NCI-H748 (cell line): ENCODE measurements around the gene ASPSCR1.

ENCODE experiments used
- DNase-seq: peaks from one replicate; lab custom pipeline; 2025; ENCODE audit not compliant: unreplicated experiment; lab: John Stamatoyannopoulos, UW

ASPSCR1 gene, protein sequence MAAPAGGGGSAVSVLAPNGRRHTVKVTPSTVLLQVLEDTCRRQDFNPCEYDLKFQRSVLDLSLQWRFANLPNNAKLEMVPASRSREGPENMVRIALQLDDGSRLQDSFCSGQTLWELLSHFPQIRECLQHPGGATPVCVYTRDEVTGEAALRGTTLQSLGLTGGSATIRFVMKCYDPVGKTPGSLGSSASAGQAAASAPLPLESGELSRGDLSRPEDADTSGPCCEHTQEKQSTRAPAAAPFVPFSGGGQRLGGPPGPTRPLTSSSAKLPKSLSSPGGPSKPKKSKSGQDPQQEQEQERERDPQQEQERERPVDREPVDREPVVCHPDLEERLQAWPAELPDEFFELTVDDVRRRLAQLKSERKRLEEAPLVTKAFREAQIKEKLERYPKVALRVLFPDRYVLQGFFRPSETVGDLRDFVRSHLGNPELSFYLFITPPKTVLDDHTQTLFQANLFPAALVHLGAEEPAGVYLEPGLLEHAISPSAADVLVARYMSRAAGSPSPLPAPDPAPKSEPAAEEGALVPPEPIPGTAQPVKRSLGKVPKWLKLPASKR

DNA sequence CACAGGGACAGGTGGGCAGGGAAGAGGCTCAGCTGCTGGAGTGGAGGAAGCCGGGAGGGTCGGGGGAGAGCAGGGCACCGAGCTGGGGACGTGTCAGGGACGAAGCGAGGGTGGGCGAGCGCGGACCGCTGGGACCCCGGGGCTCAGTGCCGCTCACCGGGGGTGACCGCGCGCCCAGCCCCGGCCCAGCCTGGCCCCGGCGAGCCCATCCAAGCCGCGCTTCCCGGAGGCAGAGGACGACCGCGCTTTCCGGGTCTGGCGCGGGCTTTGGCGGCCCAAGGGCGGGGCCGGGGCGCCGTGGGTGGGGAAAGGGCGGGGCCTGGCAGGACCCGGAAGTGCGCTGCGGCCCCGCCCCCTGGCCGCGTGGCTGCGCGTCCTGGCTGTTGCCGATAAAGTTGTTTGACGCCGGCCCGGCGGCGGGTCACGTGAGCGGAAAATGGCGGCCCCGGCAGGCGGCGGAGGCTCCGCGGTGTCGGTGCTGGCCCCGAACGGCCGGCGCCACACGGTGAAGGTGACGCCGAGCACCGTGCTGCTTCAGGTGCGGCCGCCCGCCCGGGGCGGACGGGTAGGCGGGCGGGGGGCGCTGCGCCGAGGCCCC is at the start of gene ASPSCR1:
Gene ASPSCR1, plus strand, starts transcription at position 419 of the 598 bp plus-strand sequence. Its CDS starts 18 bp downstream, at position 437.
- peak; percentile 90 for DNase-seq

DNA sequence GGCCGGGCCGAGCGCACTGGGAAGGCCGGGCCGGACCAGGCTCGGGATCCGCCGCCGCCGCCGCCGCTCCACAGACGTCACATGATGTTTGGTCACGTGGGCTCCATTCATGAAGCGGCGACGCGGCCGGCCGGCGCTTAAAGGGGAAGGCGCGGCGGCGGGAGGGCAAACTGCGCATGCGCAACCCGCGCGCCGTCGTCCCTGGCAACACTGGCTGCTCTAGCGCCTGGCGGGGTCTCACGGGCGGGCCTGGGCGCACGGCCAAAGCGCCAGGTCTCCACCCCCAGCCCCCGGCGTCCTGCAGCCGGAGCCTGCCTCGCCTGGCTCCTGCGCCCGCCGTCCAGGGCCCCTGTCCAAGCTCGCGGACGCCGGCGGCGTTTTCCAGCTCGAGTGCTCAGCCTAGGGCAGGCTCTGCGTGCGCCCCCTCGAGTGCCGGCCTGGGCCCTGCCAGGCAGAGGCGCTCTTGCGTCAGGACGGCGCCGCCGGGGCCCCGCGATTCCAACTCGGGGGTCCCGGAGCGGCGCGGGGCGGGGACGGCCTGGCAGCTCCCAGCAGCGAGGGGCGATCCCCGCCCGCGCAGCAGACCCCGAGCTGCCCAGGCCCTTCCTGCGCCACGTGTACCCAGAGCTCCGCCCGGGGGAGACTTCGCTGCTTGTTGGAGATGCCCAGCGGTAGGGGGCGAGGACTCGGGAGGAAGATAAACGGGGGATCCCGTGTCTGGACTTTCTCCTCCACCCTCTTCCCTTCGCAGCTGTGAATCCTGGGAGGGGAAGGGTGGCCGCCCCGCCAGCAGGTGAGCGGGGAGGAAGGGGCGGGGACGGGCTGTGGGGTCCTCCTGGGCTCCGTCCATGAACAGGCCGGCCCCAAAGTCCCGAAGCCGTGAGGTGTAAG is 49.5 kb upstream of the ASPSCR1 start, which contains the start of gene MAFG:
Gene MAFG, minus strand, starts transcription at position 83 of the 891 bp plus-strand sequence. CDS start 4,550 bp downstream, outside the sequence.
- DNase-seq, result peak; percentile 96

DNA sequence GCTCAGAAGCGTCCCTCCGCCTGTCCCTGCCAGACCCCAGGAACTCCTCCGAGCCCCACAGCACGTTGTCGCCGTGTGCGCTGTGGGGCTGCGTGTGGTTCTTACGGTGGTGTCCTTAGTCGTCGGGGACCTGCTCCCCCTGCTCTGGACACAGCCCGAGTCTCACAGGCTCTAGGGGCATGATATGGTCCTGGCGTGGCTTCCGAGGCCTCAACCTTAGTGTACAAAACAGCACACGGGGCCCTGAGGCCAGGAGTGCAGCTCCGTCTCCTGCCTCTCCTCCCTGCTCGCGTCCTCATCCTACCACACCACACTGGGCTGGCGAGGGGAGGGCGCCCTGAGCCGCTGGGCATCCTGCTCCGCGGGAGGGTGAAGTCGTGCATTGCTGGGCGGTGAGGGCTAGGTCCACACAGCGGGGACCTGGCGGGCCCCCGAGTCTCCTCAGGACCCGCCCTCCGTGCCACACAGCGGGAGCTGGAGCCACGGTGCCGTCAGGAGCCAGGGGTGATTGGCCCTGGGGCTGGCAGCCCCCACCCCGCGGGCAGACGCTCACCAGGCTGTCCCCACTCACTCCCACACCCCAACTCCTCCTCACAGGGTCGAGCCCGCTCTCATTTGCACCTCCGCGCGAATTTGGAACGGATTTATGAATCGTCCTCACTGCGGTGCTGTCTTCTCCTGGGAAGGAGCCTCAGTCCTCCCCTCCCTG is 48.7 kb upstream of the ASPSCR1 start:
- DNase-seq, result peak; percentile 56

DNA sequence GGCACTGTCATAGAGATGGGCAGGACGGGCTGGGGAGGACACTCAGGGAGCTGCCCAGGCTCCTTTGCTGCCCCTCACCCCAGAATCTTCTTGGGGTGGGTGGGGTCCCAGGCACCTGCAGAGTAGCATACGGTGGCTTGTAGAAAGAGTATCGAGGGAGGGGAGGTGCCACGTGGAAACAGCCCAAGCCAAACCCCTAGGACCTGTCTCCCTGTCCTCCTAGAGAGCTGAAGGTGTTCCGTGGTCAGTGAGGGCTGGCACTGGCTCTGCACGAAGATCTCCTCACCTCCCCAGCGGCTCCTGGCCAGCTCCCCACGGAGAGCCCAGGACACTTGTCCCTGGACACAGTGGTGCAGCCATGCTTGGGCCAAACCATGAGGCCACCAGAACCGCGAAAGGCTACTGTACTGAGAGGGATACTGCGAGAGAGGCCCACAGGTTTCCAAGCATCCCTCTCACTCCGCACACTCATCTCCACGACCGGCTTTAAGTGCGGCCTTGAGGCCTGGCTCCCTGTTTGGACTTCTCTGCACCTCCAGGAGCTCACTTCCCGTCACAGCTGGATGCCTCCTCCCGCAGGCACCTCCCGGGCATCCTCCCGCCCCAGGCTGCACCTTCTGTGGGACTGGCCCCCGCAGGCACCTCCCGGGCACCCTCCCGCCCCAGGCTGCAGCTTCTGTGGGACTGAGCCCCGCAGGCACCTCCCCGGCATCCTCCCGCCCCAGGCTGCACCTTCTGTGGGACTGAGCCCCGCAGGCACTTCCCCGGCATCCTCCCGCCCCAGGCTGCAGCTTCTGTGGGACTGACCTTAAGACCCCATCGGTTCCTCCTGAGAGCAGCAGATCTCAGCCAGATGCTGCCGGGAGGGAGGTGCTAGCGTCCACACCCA is 47.9 kb upstream of the ASPSCR1 start:
- DNase-seq, result no peak

DNA sequence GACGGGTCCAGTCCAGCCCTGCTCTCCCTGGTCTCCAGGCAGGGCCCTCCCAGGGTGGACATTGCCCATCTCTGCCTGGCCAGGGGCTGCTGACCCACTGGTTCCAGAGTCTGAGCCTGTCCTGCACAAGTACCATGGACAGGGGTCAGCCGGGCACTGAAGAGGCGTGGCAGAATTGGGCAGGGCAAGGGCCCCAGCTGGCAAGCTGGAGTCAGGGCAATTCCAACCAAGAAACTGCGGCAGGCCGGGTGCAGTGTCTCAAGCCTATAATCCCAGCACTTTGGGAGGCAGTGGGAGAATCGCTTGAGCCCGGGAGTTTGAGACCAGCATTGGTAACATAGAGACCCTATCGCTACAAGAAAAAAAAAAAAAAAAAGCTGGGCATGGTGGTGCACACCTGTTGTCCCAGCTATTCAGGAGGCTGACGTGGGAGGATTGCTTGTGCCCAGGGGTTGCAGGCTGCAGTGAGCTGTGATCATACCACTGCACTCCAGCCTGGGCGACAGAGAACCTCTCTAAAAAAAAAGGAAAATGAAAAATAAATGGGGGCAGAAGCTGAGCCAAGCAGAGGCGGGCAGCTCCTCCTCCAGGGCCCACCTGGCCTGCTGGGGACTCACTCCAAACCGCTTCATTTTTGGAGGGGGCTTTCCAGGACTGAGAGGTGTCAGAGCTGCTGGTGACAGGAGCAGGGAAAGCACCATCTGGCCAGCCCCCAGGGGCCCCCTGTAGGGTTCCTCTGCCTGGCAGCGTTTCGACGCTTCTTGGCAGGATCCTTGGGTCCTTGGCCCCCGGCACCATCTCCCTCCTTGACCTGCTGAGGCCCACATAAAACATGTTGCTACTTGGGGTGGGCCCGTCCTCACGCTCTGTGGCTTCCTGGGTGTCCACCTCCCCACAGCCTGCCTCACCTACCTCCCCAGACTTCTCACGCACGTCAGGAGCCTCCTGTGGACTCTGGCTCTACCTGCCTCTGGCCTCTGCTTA is 47.0 kb upstream of the ASPSCR1 start:
- DNase-seq, result no peak

DNA sequence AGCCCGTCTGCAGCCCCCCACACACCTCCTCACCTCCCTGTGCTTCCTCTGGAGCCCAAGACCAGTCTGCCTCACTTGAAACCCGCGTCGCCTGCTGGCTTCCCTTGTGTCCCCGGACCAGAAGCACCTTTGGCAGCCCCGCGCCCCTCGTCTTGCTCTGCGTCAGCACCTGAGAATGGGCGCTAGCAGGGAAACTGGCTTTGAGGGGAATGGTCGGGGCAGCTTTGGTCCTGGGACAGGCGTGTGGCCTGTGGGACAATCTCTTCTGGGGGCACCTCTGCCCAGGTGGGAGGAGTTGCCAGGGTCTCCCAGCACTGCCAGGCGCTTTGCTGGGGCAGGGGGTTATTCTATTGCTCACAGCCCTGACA is 46.3 kb upstream of the ASPSCR1 start:
- no peak for DNase-seq

DNA sequence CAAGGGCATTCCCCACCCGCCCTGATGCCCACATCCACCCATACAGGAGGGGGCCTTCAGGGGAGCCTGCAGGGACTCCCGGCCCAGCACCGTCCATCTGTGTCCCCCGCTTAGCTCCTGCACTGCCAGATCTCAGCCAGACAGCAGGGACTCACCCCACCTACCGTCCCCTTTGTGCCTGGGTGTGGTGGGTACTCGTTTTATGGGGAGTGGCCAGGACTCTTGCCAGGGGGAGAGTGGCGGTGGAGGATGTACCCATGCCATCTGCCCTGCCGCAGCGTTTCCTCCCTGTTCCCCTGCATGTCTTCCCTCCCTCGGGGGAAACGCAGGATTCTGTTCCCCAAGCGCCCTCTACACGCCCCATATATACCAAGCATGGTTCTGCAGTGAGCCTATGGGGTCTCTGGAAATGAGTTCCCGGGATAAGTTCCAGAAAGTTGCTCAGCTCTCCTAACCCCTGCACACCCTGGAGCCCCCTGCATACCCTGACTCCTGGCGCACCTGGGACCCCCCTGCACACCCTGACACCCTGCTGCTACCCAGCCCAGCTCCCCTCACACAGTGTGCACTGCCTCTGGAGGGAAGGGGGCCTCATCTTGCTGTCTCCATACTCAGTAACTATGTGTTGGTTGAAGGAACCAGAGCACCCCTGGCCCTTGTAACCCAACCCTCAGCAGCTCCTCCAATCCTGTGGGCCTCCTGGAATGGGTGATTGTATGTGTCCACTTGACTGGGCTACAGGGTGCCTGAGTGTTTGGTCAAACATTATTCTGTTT is 45.7 kb upstream of the ASPSCR1 start:
- DNase-seq, result peak; percentile 31

DNA sequence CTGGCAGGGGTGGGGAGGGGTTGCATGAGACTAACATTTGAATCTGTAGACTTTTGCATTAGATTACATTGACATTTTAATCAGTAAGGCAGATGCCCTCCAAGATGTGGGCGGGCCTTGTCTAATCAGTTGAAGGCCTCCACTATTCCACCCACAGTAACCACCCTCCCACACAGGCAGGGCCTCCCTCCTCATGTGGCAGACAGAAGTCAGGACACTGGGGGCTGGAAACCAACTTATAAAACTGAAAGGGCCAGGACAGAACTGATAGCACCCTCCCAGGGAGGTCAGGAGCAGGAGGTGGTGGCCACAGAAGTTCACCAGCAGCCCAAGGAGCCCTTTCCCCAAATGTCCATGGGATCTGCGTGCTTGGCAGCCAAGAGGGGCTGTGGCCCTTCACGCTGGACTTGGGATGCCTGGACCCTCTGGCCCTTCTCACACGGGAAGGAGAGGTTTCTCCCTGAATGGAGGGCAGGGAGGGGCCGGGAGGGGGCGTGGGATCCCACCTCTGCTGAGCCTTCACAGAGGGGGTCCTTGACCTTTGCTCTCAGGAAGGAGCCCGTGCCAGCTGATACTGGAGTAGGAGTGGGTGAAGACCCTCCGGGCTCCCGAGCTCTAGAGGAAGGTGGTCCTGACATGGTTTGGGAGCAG is 45.0 kb upstream of the ASPSCR1 start:
- no peak for DNase-seq

DNA sequence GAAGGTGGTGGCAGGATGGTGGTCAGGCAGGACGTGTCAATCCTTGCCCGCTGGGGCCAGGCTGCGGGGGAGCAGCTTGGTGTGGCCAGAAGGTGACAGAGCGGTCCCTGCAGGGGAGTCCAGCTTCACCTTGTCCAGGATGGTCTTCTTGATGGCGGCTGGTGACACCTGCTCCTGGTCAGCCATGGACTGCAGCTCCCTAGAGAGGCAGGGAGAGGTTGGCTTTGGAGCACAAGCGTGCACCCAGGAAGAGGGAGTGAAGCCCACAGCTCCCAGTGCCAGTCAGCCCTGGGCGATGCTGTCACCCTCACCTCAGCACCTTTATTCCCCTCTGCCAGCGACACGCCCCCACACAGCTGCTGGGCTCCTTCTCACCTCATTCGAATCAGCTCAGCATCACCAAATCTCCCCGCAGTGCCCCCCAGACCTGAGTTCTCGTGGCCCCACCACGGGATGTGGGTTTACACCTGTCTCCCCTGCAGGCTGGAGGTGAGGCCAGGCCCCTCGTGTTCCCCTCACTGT is 44.2 kb upstream of the ASPSCR1 start:
- DNase-seq, result no peak

DNA sequence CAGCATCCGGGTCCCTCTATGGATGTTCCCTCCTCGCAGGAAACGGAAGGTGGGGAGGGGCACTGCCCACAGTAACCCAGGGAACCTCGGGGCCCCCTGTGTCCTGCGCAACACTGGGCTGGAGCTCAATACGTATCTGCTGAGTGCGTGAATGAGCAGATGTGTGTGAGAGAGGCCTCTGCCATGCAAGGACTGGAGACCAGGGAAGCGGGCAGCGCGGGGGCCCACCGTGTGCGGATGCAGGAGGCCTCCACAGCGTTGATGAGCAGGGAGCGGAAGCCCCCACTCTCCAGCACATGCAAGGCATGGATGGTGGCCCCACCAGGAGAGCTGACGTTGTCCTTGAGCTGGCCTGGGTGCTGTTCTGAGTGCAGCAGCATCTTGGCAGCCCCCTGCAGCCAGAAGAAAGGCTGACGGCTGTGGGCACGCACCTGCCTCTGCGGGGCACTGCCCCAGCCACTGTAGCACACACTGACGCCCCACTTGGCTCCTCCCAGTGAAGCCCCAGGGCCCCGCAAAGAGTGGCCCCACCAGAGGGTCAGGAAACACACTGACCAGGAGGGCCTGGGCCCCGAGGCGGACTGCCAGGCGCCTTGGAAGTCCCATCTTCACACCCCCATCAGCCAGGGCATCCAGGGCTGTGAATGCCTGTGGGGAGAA is 43.2 kb upstream of the ASPSCR1 start:
- DNase-seq, result no peak

DNA sequence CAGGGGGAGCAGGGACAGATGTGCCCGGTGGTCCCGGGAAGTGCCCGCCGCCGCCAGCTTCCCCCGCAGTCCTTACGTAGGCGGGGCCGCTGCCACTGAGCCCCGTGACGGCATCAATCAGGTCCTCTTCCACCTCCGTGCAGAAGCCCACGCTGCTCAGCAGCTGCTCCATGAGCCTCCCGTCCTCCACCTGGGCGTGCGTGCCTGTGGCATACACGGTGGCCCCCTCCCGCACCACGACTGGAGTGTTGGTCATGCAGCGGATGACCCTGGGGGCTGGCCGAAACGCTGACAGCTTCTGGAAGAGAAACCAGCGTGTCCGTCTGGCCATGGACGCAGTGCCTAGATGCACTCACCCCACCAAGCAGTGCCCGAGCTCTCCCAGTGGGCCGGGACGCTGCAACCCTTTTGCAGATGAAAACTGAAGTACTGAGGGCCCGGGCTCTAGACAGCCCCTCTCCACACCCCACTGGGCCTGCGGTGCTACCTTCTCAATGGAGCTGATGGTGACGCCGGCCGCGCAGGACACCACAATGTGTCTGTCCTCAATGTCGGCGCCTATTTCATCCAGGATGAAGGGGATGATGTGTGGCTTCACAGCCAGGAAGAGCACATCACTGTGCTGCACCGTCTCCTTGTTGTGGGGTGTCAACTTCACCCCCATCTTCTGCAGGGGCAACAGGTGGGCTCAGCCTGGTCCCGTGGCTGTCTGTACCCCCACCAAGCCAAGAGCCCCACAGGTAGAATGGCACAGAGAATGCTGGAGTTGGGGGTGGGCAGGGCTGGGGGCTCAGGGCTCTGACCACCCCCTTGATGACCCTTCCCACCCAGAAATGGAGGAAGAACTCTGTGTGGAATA is 42.4 kb upstream of the ASPSCR1 start:
- DNase-seq, result no peak

DNA sequence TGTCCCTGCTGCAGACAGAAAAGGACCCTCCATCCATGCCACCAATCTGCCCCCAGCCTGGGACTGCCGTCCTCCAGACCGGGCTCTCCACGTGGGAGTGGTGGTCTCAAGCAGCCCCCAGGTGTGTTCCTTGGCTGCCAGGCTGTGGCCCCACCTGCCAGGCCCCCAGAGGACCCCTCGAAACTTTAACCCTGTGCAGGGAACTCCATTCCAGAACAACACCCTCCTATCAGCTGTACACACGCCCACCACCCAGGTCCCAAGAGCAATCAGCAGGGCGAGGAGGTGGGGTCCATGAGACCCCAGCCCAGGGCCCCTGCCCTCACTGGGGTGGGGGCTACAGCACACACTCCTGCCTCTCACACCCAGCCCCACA is 41.7 kb upstream of the ASPSCR1 start:
- DNase-seq, result no peak

DNA sequence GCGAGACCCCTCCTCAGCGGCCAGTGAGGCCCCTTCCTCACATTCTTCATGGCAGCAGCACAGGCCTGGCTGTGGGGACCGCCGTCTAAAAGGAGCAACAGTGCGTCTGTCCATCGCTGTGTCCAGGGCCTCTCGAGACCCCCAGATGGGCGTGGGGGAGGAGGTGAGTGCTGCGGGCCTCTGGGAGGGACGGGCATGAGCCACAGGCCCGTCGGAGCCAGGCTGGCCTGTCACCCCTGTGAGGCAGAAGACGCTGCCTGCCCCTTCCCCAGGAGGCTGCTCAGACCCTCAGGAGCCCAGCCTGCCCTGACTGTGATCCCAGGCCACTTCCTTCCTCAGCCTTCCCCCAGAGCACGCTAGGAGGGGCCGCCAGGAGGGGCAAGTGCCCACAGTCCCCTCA is 38.2 kb upstream of the ASPSCR1 start:
- DNase-seq, result no peak

DNA sequence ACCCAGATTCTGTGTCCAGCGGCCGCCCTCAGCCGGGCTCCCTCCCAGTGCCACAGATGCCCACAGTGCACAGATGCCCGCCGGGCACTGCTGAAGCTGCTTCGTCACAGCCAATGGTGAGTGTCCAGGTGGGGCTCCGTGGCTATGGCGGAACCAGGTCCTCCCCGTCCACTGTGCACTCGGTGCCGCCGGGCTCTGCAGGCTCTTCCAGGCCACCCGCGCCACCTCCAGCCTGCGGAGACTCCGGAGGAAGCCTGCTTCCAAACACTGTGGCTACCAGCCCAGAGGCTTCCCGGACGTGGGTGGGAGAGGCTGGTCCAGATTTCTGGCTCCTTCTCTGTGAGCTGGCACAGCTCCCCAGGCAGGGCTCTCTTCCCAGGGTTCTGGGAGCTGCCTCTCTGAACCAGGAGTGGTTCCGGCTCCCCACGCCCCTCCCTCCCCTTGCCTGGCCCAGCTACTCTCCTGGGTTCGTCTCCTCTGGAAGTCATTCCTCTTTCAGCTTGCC is 37.5 kb upstream of the ASPSCR1 start:
- DNase-seq, result no peak
